ENCODE results near the gene RPS6KA5.
"Not testable (repeated sequence)": the region's sequence is repeated elsewhere in the genome, so short reads cannot be mapped to it uniquely, and the experiment has no call there.

The RPS6KA5 gene

DNA sequence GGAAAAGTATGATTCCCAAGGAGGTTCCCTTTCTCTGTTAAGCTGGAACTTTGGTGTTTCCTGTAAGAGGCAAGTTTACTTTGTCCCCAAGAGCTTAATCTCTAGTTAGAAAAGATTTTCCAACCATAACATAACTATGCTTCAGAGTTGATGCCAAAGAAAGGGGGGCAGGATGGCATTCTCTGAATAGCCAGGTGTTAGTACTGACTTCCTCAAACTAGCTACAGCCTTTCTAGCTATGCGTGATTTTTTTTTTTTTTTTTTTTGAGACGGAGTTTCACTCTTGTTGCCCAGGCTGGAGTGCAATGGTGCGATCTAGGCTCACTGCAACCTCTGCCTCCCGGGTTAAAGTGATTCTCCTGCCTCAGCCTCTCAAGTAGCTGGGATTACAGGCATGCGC is 204.3 kb downstream of the RPS6KA5 start:
- not testable (repeated sequence) for DNase-seq

DNA sequence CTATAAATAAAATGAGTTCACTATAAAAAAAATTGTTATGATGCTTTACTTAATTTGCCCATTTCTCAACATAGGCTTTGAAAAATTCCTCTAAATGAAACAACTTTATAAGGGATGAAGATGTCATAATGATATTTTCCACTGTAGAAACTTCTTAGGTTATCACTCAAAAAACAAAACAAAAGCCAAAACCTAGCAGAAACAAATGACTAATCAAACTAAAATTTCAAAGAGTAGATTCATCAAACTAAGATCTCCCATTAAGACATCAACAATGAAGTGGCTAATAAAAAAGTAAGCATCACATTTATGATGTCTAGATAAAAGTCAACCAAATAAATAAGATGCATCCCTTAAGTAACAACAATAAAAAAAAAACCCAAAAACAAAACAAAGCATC is 207.3 kb downstream of the RPS6KA5 start:
- DNase-seq, result no peak

- DNase-seq, result no peak
Observed at GRCh38 chr14:90851327-90852036, 209.0 kb downstream of the RPS6KA5 start.

DNA sequence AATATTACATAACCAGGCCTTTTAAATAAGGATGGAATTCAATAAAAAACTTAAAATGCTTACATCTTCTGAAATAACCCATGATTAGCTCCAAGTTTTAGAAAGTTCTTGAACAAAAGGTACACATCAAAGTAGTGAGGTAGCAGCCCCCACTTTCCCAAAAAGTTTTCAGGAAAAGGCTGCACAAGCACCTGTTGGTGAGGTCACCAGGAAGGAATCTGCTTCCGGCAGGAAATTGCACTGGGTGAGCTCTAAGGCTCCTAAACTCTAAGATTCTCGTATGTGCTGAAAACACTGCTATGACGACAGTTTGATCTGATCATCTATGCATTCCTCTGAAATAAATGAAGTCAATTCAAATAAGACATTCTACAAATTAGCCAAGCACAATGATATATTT is 210.0 kb downstream of the RPS6KA5 start:
- DNase-seq, result no peak

DNA sequence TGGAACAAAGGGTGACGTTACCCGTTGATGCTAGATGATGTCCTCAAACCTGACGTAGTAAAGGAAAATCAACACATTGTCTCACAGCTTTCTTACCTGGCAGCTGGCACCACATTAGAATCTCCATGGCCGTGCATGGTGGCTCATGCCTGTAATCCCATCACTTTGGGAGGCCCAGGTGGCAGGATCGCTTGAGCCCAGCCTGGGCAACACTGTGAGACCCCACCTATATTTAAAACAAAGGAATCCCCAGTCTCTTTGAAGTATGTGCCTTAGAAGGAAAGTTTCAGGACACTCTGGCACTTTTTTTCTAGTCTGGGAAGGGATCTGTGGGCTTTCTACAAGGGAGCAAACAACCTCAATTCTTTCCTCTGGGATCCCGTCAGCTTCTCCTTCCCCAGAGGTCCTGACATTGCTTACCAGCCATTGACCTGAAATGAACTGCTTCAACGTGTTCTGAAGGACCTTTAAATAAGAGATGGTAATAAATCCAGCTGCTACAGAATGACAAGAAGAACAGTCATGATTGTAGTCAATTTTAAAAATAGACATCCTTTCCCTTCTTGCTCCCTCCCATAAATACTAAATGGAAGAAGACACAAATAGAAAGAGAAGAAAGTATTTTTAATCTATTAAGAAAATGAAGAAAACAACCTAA is 210.5 kb downstream of the RPS6KA5 start:
- no peak for DNase-seq

GRCh38 chr14:90848944-90849731 is 211.3 kb downstream of the RPS6KA5 start:
- no peak for DNase-seq

- DNase-seq, result no peak
Observed at GRCh38 chr14:90846511-90846910, 213.9 kb downstream of the RPS6KA5 start.

DNA sequence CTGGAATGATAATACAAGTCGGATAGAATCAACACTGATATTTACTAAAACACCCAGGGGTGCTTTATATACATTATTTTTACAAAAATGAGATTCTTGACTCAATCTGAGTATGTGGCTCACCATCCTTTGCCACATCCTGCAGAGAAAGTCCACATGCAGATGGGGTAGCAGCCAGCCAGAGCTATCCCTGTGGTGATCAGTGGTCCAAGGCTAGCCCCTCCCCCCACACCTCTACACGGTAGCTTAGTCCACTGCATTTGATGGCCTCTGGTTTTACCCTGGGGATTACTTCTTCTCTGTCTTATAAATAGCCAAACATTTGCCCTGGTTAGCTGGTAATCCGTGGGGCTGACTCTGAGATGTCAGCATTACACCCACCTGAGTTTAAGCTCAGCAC is 216.1 kb downstream of the RPS6KA5 start:
- DNase-seq, result no peak

DNA sequence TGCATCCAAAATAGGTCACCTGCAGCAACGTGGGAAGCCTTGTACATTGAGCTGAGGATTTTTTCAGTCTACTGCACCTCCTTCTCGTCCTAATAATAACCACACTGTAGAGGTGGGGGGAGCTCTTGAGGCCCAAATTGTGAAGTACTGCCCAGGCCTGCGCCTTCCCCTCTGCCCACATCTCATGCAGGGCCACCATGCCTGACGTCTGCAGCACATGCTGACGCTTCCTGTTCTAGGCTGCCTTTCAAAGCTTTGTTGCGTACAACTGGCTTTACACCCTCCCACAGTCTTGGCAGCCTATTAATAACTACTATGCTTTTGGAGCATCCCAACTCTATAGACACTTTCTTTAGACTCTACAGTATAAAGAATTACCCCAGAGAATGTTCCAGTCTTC is 217.7 kb downstream of the RPS6KA5 start:
- no peak for DNase-seq

DNA sequence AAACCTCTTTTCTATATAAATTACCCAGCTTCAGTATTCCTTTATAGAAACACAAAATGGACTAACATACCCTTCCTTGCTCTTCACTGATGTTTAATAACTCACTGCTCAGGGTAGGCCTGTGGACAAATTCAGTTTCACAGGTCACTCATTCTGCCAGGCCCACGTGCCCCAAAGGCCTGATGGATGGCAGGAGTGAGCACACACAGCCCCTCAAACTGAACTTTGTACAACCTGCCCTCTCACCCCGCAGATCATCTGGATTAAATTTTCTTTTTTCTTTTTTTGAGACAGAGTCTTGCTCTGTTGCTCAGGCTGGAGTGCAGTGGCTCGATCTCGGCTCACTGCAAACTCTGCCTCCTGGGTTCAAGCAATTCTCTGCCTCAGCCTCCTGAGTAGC is 219.8 kb downstream of the RPS6KA5 start:
- not testable (repeated sequence) for DNase-seq

- no peak for DNase-seq
Observed at GRCh38 chr14:90839889-90840266, 220.6 kb downstream of the RPS6KA5 start.

DNA sequence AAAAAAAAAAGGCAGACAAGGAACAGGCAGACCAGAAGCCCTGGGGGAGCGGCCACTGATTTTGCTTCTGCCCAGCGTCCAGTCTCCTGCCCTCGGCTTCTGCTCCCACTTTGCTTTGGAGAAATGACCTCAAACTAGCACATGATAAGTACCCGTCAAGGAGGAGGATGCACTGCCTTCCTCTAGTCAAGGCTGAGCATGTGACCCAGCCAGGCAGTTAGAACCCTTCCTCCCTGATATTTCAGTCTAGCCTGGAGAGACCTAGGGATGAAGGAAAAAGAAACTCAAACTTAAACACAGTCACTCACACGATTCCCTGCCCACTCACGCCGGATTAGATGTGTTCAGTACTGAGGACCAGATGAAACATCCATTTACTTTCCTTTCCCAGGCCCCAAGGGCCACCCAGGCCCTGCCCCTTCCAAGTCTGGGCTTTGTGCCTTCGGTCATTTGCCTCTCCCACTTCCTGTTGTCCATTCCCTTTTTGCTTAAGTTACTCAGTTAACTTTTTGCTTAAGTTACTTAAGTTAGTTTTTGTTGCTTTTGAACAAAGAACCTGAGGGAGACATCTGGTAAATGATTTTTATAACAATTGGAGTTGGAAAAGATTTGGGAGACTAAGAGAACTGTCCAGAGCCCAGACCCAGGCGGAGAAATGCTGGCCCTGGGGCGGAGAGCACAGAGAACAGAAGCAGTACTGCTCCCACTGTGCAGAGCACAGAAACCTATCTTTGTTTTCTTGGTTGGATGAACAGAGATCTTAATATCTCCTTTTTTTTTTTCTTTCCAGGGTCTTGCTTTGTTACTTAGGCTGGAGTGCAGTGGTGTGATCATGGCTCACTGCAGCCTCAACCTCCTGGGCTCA is 221.2 kb downstream of the RPS6KA5 start:
- no peak for DNase-seq

- DNase-seq, result not testable (repeated sequence)
Observed at GRCh38 chr14:90838531-90838930, 221.9 kb downstream of the RPS6KA5 start.

GRCh38 chr14:90837355-90837754 is 223.1 kb downstream of the RPS6KA5 start:
- DNase-seq, result no peak

GRCh38 chr14:90836692-90837063 is 223.8 kb downstream of the RPS6KA5 start:
- DNase-seq, result no peak

GRCh38 chr14:90831821-90832220 is 228.6 kb downstream of the RPS6KA5 start:
- no peak for DNase-seq

- DNase-seq, result no peak
Observed at GRCh38 chr14:90830931-90831701, 229.3 kb downstream of the RPS6KA5 start.

GRCh38 chr14:90829677-90830076 is 230.8 kb downstream of the RPS6KA5 start:
- no peak for DNase-seq

GRCh38 chr14:90828642-90829487 is 231.6 kb downstream of the RPS6KA5 start:
- peak; percentile 63 for DNase-seq

- DNase-seq, result peak; percentile 95
Observed at GRCh38 chr14:90827919-90828610, 232.4 kb downstream of the RPS6KA5 start.

DNA sequence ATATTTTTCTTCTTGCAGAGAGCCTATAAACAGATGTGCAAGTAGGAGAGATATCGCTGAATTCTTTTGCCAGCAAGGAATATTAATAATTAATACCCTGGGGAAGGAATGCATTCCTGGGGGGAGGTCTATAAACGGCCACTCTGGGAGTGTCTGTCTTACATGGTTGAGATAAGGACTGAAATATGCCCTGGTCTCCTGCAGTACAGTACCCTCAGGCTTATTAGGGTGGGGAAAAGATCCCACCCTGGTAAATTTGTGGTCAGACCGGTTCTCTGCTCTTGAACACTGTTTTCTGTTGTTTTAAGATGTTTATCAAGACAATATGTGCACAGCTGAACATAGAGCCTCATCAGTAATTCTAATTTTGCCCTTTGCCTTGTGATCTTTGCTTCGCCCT is 236.9 kb downstream of the RPS6KA5 start:
- not testable (repeated sequence) for DNase-seq
